ENCODE measurements around the gene ADAP2.
"Not testable (repeated sequence)": the region's sequence is repeated elsewhere in the genome, so short reads cannot be mapped to it uniquely, and the experiment has no call there.

DNA sequence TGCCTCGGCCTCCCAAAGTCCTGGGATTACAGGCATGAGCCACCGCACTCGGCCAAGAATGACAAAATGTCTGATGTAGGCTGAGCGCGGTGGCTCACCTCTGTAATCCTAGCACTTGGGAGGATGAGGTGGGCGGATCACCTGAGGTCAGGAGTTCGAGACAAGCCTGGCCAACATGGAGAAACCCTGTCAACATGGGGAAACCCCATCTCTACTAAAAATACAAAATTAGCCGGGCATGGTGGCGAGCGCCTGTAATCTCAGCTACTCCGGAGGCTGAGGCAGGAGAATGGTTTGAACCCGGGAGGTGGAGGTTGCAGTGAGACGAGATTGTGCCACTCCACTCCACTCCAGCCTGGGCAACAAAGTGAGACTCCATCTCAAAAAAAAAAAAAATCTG lies 46.2 kb downstream of the ADAP2 start:
- not testable (repeated sequence) for TF ChIP-seq NFYB (IDR thresholded peaks at IDR 0.05; ENCODE audit: insufficient read depth, low read depth, low read length); POLR2AphosphoS2 (IDR thresholded peaks at IDR 0.05; ENCODE audit: low read depth, low read length); POLR2A (IDR thresholded peaks at IDR 0.05; ENCODE audit: low read depth, low read length); EED (IDR thresholded peaks at IDR 0.05; ENCODE audit: low read depth); NBN (IDR thresholded peaks at IDR 0.05); NRF1 (conservative IDR thresholded peaks at IDR 0.05; ENCODE audit: low read depth, low read length); ZNF217 (IDR thresholded peaks at IDR 0.05); EZH2 (IDR thresholded peaks at IDR 0.05; ENCODE audit: borderline replicate concordance, control insufficient read depth, low read depth, low read length)
- TF ChIP-seq, protein P1, sequence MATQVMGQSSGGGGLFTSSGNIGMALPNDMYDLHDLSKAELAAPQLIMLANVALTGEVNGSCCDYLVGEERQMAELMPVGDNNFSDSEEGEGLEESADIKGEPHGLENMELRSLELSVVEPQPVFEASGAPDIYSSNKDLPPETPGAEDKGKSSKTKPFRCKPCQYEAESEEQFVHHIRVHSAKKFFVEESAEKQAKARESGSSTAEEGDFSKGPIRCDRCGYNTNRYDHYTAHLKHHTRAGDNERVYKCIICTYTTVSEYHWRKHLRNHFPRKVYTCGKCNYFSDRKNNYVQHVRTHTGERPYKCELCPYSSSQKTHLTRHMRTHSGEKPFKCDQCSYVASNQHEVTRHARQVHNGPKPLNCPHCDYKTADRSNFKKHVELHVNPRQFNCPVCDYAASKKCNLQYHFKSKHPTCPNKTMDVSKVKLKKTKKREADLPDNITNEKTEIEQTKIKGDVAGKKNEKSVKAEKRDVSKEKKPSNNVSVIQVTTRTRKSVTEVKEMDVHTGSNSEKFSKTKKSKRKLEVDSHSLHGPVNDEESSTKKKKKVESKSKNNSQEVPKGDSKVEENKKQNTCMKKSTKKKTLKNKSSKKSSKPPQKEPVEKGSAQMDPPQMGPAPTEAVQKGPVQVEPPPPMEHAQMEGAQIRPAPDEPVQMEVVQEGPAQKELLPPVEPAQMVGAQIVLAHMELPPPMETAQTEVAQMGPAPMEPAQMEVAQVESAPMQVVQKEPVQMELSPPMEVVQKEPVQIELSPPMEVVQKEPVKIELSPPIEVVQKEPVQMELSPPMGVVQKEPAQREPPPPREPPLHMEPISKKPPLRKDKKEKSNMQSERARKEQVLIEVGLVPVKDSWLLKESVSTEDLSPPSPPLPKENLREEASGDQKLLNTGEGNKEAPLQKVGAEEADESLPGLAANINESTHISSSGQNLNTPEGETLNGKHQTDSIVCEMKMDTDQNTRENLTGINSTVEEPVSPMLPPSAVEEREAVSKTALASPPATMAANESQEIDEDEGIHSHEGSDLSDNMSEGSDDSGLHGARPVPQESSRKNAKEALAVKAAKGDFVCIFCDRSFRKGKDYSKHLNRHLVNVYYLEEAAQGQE (IDR thresholded peaks at IDR 0.05; ENCODE audit: low read depth, low read length): not testable (repeated sequence)
- TF ChIP-seq EGR1 (IDR thresholded peaks at IDR 0.05; ENCODE audit: borderline replicate concordance in 1 of 2, low read depth in 2 of 2, low read length in 2 of 2): peak in 1 of 2 experiments; percentile 35; a peak in 1 of 3 replicates

All from GM12878 (cell line).